GM19455 (cell line): Measurements from ENCODE around the gene HMGXB4.
A peak's percentile ranks its signal among the peaks of the same experiment; 100 is the strongest.

Experiments
- ATAC-seq: cut with Tn5 transposase; IDR thresholded peaks from one replicate; pipeline ENCODE4 v1.9.1; 2021; ENCODE audit not compliant: unreplicated experiment

The HMGXB4 gene

DNA sequence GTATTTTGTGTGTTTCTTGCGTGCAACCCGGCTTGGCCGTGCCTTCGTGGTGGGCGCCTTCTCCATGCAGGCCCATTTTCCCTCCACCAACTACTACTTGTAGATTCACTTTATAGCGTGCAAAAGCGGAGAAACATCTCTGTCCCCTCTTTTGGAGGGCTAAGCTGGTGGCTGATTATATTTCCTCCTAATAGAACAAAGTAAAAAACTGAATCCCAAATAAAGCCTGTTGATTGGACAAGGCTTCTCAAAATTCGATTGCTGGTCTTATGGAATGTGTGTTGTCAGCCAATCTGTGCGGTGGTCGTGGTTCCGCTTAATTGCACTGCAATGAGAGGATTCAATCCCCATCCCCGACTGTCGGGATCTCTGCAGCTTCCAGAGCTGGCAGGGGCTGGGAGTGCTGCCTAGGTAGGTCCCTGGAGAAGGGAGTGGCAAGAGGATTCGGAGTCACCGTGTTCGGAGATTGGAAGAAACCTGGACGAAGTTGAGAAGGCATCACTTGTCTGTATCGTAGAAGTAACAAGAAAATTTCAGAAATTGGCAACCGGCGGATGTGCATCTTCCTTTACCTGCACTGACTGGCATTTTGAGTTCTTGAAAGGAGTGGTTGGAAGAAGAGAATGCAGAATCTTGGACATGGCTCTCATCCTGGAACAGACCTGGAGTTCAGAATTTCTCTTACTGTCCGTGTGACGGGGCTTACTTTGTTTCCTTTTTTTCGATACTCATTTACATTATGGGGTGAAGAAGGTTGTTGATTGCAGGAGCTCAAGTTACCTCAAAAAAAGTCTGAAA, 1.1 kb downstream of the HMGXB4 start:
- ATAC-seq: no peak

DNA sequence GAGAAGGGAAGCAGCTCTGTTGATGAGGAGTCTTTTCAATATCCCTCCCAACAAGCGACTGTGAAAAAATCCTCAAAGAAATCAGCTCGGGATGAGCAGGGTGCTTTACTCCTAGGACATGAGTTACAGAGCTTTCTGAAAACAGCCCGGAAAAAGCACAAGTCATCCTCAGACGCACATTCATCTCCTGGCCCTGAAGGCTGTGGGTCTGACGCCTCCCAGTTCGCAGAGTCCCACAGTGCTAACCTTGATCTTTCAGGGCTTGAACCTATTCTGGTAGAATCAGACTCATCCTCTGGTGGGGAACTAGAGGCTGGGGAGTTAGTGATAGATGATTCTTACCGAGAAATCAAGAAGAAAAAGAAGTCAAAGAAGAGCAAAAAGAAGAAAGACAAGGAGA, 7.7 kb downstream of the HMGXB4 start:
- ATAC-seq: no peak

DNA sequence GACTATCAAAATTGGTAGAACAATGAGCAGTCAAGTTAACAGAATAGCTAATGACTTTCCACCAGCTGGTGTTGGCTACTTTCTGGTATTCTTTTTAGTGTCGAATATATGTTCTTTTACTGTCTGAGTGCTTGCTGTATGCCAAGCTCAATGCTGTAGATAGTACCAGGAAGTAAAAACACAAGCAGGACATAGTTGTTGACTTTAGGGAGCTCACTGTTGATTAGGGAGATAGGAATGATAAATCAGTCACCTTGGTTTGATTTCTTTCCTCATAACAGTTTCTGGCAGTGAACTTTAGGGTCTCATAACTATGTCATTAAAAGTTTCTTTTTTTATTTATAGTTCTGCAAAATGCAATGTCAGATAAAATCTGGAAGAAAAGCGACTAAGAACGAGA, 9.0 kb downstream of the HMGXB4 start:
- no peak for ATAC-seq

DNA sequence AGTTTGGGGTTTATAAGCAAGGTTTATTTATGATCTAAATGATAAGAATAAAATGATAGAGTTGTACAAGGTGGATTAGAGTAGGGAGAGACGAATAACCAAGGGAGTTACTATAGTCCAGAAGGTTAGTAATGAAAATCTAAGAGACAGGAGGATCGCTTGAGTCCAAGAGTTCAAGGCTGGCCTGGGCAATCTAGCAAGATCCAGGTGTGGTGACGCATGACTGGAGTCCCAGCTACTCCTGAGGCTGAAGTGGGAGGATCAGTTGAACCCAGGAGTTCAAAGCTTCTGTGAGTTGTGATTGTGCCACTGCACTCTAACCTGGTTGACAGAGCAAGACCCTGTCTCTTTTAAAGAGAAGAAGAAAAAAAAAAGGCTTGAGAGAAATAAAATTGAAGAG, 12.3 kb downstream of the HMGXB4 start:
- no peak for ATAC-seq

DNA sequence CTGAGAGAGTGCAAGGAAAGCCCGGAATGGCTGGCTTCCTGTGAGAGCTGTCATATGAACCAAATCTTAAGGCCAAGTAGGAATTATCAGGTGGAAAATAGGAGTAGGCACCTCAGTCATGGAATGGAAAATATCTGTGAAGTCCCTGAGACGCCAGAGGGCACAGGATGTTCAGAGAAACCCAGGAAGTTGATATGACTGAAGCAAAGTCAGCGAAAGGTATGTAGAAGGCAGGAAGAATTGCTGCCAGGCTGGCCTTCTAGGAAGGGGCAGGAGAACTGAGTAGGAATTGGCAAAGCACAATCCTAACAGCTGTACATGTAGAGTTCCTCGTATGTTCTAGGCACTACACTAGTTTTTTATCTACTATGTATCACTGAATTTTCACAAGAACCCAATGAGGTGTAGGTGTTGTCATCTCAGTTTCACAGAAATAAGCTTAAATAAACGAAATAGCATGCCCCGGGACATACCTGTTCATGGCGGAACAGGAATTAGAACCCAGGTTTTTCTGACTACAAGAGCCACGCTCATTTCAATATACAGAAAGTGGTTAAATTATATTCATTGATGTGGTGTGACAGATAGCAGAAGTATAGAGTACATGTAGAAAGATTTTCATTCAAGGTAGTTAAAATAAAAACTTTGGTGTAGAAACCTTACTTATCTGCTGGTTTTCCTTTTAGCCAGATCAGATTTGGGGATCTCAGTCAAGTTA, 17.0 kb downstream of the HMGXB4 start:
- no peak for ATAC-seq

DNA sequence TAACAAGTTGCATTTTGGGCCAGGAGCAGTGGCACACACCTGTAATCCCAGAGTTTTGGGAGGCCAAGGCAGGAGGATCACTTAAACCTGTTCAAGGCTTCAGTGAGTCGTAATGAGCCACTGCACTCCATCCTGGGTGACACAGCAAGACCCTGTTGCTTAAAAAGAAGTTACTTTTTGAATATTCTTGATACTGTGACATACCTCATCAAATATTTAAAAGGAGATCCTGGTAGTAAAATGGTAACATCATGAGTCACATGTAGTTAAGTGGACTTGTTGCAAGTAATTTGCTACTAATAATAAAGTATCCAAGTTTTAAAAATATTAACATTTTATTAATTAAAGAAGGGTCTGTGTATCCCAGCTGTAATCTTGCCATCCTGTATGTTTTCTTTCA, 18.3 kb downstream of the HMGXB4 start:
- ATAC-seq: no peak

DNA sequence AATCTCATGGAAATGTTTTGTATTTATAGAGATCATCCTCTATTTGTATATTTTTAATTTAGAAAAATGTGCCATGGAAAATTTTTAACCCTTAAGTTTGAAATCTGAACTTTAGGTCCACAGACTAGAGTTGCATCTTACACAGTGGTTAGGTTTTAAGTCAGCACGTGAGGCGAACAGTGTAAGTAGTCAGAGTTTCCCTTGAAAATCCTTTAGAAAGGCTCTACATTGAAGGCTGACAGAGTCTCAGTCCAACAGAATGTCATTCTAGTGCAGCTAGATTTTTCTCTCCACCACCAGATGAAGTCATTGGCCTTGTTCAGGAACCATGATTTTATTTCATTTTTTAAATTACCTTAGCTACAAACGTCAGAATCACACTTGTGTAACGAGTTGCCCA, 18.7 kb downstream of the HMGXB4 start:
- no peak for ATAC-seq

DNA sequence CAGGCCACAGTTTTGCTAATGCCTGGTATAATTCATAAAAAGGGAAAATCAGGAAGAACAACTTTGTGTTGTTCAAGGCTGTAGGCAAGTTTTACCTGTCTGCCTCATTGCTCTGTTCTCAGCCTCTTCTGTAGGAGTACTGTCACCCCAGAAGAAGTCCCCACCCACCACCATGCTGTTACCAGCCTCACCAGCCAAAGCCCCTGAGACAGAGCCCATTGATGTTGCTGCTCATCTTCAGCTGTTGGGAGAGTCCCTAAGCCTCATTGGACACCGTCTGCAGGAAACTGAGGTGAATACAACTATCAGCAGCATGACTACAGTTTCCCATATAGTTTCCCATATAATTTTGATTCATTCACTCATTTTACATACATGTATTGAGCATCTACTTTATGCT, 30.8 kb downstream of the HMGXB4 start:
- ATAC-seq: no peak

DNA sequence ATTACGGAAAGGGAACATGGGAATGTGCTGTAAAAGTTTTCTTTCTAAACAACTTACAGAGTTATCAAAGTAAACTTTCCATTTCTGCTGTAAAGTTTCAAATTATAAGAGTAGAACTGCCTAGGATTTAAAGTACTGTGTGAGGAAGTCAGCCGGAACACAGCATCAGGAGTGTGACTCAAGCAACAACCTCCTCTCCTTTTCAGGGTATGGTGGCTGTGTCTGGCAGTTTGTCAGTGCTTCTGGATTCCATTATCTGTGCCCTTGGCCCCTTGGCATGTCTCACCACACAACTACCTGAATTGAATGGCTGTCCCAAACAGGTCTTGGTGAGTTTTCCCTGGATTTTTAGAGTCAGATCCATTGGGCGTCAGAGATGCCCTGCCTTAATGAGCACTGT, 35.5 kb downstream of the HMGXB4 start:
- ATAC-seq: no peak

DNA sequence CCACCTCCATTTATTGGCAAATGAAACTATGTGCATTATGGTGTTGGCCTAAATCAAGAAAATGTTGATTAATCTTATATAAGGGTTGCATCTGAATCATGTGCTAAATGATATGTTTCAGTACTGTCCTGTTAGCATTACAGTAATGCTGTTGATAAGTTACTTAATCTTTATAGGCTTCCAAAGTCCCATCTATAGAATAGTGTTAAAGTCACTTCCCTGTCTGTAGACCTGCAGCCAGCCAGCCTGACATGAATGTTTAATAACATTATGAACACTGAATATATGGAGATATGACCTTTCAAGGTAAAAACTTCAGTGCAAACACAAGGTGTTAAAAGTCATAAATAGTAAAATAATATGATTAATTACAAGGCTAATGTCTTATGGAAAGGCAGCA, 38.8 kb downstream of the HMGXB4 start:
- ATAC-seq: no peak

DNA sequence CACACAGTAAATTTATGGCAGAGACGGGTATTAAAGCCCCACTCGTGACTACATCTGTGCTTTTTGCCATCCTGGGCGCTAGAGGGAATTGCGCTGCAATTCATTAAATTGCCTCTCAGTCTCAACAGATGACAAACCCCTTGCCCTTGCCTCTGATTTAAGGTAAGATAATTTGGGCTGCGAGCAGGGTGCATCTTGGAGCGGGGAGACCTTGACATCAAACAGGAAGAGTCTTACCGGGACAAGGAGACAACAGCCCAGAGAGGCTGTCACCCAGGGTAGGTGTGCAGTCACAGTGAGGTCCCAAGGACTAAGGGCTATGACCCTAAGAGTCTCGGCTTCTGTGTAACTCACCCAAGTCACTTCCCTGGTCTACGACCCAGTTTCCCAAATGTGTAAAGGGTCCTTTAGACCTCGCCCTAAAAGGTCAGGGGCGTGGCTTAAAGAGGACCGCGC, 42.0 kb downstream of the HMGXB4 start:
- ATAC-seq: peak; percentile 14

DNA sequence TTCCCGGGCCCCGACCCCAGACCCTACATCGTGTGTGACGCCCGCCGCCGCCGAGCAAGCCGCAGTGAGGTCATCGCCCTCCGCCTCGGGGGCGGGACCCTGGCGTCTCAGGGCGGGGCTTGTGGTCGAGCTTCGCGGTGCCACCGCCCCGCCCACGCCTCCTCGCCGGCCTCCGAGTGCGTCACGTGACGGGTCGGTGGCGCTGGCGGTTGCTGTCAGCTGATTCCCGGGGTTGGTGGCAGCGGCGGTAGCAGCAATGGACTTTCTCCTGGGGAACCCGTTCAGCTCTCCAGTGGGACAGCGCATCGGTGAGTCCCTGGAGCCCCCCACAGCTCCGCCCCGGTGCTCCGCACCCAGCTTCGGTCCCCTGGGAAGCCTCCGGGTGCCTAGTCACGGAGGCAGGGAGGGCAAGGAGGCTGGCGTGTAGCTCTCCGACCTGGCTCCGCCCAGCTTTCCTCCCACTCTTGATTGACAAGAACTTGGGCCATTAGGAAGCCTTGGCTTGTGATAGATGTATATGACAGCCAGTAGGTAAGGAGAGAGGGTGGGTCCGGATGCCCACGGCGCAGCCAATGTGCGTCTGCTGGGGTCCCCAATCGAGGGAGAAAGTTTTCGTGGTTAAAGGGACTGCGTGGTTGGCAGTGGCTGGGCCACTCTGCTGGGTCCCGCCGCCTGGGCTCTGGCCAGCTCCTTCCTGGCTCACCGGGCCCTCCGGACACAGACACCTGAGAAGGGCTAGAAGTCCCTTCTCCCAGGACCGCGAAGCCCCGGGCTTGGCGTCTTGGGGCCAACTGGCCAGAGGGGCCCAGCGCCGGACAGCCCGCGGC, 42.6 kb downstream of the HMGXB4 start, which contains the start of gene TOM1:
TOM1 (plus strand) TSS at position 222 of the 827 bp plus-strand sequence; CDS start at position 257, 35 bp downstream.
- ATAC-seq: peak; percentile 97

DNA sequence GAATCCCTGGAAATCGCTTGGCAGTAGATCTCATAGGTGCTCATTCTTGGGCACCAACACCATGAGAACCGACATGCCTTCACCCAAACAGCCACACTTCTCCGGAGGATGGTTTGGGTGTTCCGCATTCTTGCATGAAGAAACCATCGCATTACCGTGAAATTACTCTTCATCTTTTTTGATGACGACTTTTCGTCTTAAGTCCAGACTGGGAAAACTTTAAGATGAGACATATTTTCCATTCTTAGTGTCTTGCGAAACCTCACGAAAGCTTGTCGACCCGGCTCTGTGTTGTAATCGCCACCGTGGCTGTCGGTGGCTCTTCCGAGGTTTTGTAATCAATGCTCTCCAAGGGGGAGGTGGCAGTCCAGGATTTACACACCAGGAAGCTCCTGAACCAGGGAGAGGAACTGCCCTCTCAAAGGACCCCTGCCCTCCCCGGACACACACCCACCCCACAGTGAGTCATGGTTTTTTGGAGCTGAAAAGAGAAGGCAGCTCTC, 44.1 kb downstream of the HMGXB4 start:
- ATAC-seq: no peak

DNA sequence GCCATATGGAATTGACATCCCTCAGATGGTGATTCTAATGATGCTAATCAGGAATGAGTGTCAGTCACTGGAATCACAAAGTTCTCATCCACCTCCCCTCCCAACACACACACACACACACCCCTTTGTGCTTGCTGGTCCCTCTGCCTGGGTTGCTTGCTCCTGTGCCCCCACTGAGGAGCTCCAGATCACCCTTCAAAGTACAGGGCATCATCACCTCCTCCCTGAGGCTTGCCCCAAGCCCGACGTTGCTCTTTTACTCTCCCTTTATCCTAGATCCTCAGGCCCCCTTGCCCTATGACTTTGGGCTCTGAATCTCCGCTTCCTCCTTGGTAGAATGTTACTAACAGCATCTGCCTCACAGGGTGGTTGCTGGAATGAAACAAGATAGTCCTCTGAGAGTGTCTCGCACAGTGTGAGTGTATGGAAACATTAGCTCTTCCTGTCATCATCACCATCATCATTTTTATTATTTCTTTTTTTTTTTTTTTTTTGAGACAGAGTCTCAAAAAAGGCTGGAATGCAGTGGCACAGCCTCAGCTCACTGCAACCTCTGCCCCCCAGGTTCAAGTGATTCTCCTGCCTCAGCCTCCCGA, 45.8 kb downstream of the HMGXB4 start:
- no peak for ATAC-seq

DNA sequence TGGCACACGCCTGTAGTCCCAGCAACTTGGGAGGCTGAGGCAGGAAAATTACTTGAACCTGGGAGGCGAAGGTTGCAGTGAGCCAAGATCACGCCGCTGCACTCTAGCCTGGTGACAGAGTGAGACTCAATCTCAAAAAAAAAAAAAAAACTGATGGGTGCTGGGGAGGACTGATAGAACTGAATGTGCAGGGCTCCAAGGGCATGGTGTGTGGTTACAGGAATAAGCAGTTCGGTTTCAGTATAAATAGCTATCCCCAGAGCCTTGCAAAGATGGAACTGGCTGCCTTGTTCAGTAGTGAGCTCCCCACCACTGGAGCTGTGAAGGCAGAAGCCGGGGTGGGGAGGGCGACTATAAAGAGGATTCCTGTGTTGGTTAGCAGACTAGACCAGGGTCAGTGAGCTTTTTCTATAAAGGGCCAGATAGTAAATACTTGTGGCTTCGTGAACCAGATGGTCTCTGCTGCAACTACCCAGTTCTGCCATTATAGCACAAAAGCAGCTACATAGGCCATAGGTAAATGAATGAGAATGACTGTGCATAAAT, 48.3 kb downstream of the HMGXB4 start:
- ATAC-seq: no peak

DNA sequence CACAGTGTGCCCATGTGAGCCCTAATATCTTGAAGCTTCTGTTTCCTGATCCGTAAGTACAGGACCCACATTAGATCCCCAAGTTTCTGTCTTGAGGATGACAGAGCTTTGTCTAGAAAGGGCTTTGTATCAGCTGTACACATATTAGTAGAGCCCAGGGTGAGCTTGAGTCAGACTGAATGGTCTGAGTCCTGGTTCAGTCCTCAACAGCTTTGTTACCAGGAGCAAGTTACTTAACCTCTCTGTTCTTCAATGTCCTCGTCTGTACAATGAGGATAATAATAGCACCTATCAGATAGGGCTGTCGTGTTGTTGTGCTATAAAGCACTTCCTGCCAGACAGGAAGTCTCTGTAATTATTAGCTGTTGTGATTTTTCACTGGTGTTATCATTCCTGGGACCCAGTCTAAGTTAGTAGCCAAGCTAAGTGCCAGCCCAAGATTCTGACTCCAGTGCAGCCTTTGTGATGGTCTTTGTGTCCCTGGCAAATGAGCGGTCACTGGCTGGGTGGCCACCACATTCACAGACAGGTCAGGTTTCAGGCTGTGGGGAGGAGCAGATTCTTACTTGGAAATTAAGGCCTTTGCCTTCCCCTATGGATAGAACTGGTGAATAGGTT, 49.2 kb downstream of the HMGXB4 start:
- ATAC-seq: no peak

DNA sequence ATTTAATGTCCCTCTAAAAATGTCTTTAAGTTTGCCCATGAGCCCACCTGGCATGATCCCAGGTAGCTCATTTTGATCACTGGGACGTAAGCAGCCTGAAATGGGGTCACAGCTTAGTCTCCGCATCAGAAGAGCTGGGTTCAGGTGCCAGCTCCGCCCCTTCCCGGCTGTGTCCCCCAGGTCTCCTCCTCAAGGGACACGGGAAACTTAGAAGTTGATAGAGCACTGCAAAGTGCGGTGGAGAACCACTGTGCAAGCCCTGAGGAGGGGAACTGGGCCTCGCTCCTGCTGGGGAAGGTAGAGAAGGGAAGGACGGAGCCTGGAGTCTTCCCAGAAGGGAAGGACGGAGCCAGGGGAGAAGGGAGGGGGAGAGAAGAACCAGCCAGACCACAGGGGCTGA, 50.1 kb downstream of the HMGXB4 start:
- ATAC-seq: no peak

DNA sequence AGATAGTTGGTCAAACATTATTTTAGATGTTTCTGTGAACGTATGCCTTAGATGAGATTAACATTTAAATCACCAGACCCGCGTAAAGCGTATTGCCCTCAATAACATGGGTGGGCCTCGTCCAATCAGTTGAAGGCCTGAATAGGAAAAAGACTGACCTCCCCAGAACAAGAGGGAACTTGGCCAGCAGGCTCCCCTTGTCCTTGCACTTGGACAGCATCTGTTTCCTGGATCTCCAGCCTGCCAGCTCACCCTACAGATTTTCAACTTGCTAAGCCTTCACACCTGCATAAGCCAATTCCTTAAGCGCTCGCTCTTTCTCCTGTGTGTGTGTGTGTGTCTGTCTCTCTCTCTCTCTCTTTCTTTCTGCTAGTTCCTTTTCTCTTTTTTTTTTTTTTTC, 50.6 kb downstream of the HMGXB4 start:
- no peak for ATAC-seq

DNA sequence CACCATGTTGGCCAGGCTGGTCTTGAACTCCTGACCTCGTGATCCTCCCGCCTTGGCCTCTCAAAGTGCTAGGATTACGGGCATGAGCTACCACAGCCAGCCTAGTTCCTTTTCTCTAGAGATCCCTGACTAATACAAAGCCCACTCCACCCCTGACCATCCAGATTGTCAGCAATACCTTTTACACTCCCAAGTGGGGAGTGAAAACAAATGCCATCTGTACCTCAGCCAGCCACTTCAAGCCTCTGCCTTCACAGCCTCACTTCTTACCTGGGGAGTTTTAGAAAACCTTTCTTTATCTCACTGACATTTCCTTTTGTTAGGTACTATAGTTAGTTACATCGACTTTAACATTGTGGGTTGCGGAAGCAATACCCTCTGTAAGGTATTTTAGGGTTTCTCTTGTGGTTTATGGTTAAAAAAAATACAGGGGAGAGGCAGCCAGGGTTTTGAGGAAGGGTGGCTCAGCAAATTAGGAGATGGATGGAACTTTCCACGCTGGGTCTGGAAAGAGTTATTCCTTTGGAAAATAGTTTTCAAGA, 51.3 kb downstream of the HMGXB4 start:
- no peak for ATAC-seq
